Osteocyte (in vitro differentiated cells): ENCODE data around the gene LRP1-AS. TPM values are rescaled to one million over a fixed set of nuclear protein-coding genes. Genes with fewer than 3 reads are reported as not detected.

Experiments used
- DNase-seq: peaks from one replicate; pipeline ENCODE4 v3.0.0; 2021; ENCODE audit warnings: mixed read lengths; ENCODE audit not compliant: unreplicated experiment; ENCODE audit errors: extremely low spot score
- H3K27ac Mint-ChIP-seq: one replicate; pipeline ENCODE4 v1.8.0; 2021; ENCODE audit warnings: mild to moderate bottlenecking, mixed read lengths; ENCODE audit not compliant: unreplicated experiment
- H3K27me3 Mint-ChIP-seq: one replicate; pipeline ENCODE4 v1.8.0; 2021; ENCODE audit warnings: mixed read lengths; ENCODE audit not compliant: unreplicated experiment
- H3K36me3 Mint-ChIP-seq: one replicate; pipeline ENCODE4 v1.8.0; 2021; ENCODE audit warnings: mixed read lengths; ENCODE audit not compliant: unreplicated experiment
- H3K4me1 Mint-ChIP-seq: one replicate; pipeline ENCODE4 v1.8.0; 2021; ENCODE audit warnings: mixed read lengths; ENCODE audit not compliant: unreplicated experiment
- H3K4me3 Mint-ChIP-seq: one replicate; pipeline ENCODE4 v1.8.0; 2021; ENCODE audit warnings: mild to moderate bottlenecking, moderate library complexity, mixed read lengths; ENCODE audit not compliant: unreplicated experiment
- H3K9me3 Mint-ChIP-seq: one replicate; pipeline ENCODE4 v1.8.0; 2021; ENCODE audit warnings: mixed read lengths; ENCODE audit not compliant: unreplicated experiment
- CTCF ChIP-seq: fragments of 200-600 bp; sonication (generic); IDR thresholded peaks from 2 replicates; pipeline ENCODE4 v1.5.0; 2021; ENCODE audit warnings: antibody characterized with exemption, mild to moderate bottlenecking, moderate library complexity
- total RNA-seq: library from RNA; stranded (reverse); gene quantifications from 2 replicates; pipeline ENCODE4 v1.2.1, GENCODE V29; 2021

The LRP1-AS gene
- total RNA-seq, 1 donor from 2014 or later, result not detected

GRCh38 chr12:57170927-57171326 lies 23.5 kb upstream of the LRP1-AS start:
- Mint-ChIP-seq H3K27ac (no peak overlapping the region), H3K27me3 (no peaks in the 10 kb centered on the region), H3K9me3 (no peaks in the 10 kb centered on the region), H3K4me3 (no peak overlapping the region), H3K4me1 (peaks cover 15% of the 10 kb centered on the region), H3K36me3 (peaks cover 66% of the 10 kb centered on the region)
- DNase-seq, result no peak
- TF ChIP-seq CTCF, result no peak

GRCh38 chr12:57170408-57170807 lies 23.0 kb upstream of the LRP1-AS start:
- Mint-ChIP-seq H3K4me3 (no peak overlapping the region), H3K9me3 (no peaks in the 10 kb centered on the region), H3K27ac (no peak overlapping the region), H3K27me3 (no peaks in the 10 kb centered on the region), H3K36me3 (peaks cover 65% of the 10 kb centered on the region), H3K4me1 (peaks cover 12% of the 10 kb centered on the region)
- no peak for DNase-seq
- TF ChIP-seq CTCF, result no peak

GRCh38 chr12:57169969-57170368 lies 22.6 kb upstream of the LRP1-AS start:
- peaks cover 13% of the 10 kb centered on the region for H3K4me1 Mint-ChIP-seq
- H3K36me3 Mint-ChIP-seq, result peaks cover 69% of the 10 kb centered on the region
- TF ChIP-seq CTCF, result no peak
- no peak overlapping the region for H3K4me3 Mint-ChIP-seq
- H3K9me3 Mint-ChIP-seq, result no peaks in the 10 kb centered on the region
- H3K27me3 Mint-ChIP-seq, result no peaks in the 10 kb centered on the region
- DNase-seq, result no peak
- no peak overlapping the region for H3K27ac Mint-ChIP-seq

GRCh38 chr12:57169046-57169795 lies 21.8 kb upstream of the LRP1-AS start:
- Mint-ChIP-seq H3K36me3 (peaks cover 72% of the 10 kb centered on the region), H3K4me3 (no peak overlapping the region), H3K4me1 (peaks cover 18% of the 10 kb centered on the region), H3K9me3 (no peaks in the 10 kb centered on the region), H3K27me3 (no peaks in the 10 kb centered on the region), H3K27ac (no peak overlapping the region)
- no peak for TF ChIP-seq CTCF
- DNase-seq, result no peak

- no peak for DNase-seq
- H3K27me3 Mint-ChIP-seq, result no peaks in the 10 kb centered on the region
- peaks cover 16% of the 10 kb centered on the region for H3K4me1 Mint-ChIP-seq
- no peaks in the 10 kb centered on the region for H3K9me3 Mint-ChIP-seq
- peaks cover 68% of the 10 kb centered on the region for H3K36me3 Mint-ChIP-seq
- no peak for TF ChIP-seq CTCF
- H3K27ac Mint-ChIP-seq, result no peak overlapping the region
- H3K4me3 Mint-ChIP-seq, result no peak overlapping the region
Observed at GRCh38 chr12:57168058-57168457, 20.6 kb upstream of the LRP1-AS start.
